Neural progenitor cell (in vitro differentiated cells): Measurements from ENCODE around the gene TCHP.

Source experiments
- CTCF ChIP-seq: fragments of 200-600 bp; sonication (generic); IDR thresholded peaks from 2 replicates; pipeline ENCODE4 v1.5.1; 2017; ENCODE audit warnings: antibody characterized with exemption, mild to moderate bottlenecking
- EZH2 ChIP-seq: fragments of 200-600 bp; sonication (generic); IDR thresholded peaks from 2 replicates; pipeline ENCODE4 v1.6.1; 2017; ENCODE audit warnings: antibody characterized with exemption, mild to moderate bottlenecking, moderate library complexity
- EZH2phosphoT487 ChIP-seq: fragments of 200-600 bp; sonication (generic); IDR thresholded peaks from 2 replicates; pipeline ENCODE4 v1.6.1; 2017; ENCODE audit warnings: antibody characterized with exemption

DNA sequence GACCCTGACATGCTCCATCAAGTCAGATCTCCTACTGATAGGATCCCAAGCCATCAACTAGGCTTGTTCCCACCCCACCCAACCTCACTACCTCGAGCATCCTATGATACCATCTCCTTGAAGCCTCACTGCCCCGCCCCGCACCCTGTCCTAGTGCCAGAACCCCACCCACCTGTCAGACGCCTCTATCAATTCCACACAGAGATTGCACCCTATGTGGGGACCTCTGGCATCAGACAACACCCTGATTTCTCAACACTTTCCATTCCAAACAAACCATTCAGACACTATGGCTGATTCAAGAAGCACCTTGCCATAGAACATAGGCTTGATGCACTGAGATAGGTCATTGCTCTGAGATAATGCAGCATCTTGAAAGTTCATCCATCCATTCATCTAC lies 16.6 kb upstream of the TCHP start:
- TF ChIP-seq EZH2 = no peak
- no peak for TF ChIP-seq CTCF
- TF ChIP-seq EZH2phosphoT487 = no peak
